22Rv1 (cell line): ENCODE measurements around the gene SLC6A13.

Experiments used
- ZFX ChIP-seq: fragments of 450-650 bp; IDR thresholded peaks from 2 replicates; pipeline ENCODE4 v1.6.1; 2017; ENCODE audit warnings: antibody characterized with exemption, borderline replicate concordance
- TF ChIP-seq, protein P1 (sequence below): fragments of 450-650 bp; IDR thresholded peaks from 2 replicates; pipeline ENCODE4 v1.5.1; 2017; ENCODE audit warnings: mild to moderate bottlenecking

DNA sequence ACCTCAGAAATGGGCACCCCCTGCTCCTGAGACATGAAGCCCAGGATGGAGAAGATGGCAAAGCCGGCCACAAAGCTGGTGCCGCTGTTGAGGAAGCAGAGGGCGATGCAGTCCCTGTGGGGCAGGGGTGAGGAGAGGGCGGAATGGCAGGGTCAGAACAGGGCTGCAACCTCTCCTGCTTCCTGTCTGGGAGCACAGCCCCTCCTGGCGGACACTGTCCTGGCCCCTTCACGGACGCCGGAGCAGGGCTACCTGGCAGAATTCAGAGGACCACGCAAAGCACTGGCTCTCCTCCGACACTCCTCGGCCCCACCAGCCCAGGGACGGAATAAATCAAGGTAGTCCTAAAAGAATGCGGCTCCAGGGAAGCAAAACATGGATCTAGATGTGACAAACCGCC lies 36.2 kb downstream of the SLC6A13 start:
- TF ChIP-seq, protein P1, sequence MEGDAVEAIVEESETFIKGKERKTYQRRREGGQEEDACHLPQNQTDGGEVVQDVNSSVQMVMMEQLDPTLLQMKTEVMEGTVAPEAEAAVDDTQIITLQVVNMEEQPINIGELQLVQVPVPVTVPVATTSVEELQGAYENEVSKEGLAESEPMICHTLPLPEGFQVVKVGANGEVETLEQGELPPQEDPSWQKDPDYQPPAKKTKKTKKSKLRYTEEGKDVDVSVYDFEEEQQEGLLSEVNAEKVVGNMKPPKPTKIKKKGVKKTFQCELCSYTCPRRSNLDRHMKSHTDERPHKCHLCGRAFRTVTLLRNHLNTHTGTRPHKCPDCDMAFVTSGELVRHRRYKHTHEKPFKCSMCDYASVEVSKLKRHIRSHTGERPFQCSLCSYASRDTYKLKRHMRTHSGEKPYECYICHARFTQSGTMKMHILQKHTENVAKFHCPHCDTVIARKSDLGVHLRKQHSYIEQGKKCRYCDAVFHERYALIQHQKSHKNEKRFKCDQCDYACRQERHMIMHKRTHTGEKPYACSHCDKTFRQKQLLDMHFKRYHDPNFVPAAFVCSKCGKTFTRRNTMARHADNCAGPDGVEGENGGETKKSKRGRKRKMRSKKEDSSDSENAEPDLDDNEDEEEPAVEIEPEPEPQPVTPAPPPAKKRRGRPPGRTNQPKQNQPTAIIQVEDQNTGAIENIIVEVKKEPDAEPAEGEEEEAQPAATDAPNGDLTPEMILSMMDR, result no peak
- TF ChIP-seq ZFX, result no peak
